BLaER1 treated with 17β-estradiol and CSF1 and Interleukin-3, amounts not matched to agents 10 nM and 100 nM (cell line): Measurements from ENCODE around the gene EYA2.

ENCODE experiments used
- H3K27ac ChIP-seq, 11 experiments: shearing (Covaris generic); formaldehyde crosslinking; 2 replicates each; pipeline ENCODE4 v1.8.1; 2022
- H3K27me3 ChIP-seq, 11 experiments: shearing (Covaris generic); formaldehyde crosslinking; 2 replicates each; pipeline ENCODE4 v1.8.1; 2022
- H3K36me3 ChIP-seq, 11 experiments: shearing (Covaris generic); formaldehyde crosslinking; 2 replicates each; pipeline ENCODE4 v1.8.1; 2022
- H3K4me1 ChIP-seq, 10 experiments: shearing (Covaris generic); formaldehyde crosslinking; 2 replicates each; pipeline ENCODE4 v1.8.1; 2022
- H3K4me2 ChIP-seq, 11 experiments: shearing (Covaris generic); formaldehyde crosslinking; 2 replicates each; pipeline ENCODE4 v1.8.1; 2022
- H3K4me3 ChIP-seq, 10 experiments: shearing (Covaris generic); formaldehyde crosslinking; 2 replicates each; pipeline ENCODE4 v1.8.1; 2022
- H3K9ac ChIP-seq, 11 experiments: shearing (Covaris generic); formaldehyde crosslinking; 2 replicates each; pipeline ENCODE4 v1.8.1; 2022
- H3K9me3 ChIP-seq, 11 experiments: shearing (Covaris generic); formaldehyde crosslinking; replicated peaks in 1 of 11; 2 replicates each; pipeline ENCODE4 v1.8.1; 2022
- H4K20me1 ChIP-seq, 11 experiments: shearing (Covaris generic); formaldehyde crosslinking; 2 replicates each; pipeline ENCODE4 v1.8.1; 2022
- Cebpa-rat ChIP-seq, 11 experiments: shearing (Covaris generic); IDR thresholded peaks; 2 replicates each; pipeline ENCODE4 v1.8.1; 2022

EYA2 gene

GRCh38 chr20:46985250-46985649, 90.6 kb downstream of the EYA2 start:
- no peak overlapping the region for H3K27ac ChIP-seq
- no peak overlapping the region for H3K4me2 ChIP-seq
- peaks cover 0 to 8% (median under 1%) of the 10 kb centered on the region in 10 experiments; a peak in 11 of 20 replicates for H3K4me1 ChIP-seq
- peaks cover 17 to 24% (median 19%) of the 10 kb centered on the region in 11 experiments for H3K9me3 ChIP-seq
- TF ChIP-seq Cebpa-rat (IDR thresholded peaks at IDR 0.05), result no peak
- H3K36me3 ChIP-seq, result no peaks in the 10 kb centered on the region
- H4K20me1 ChIP-seq, result no peaks in the 10 kb centered on the region
- no peaks in the 10 kb centered on the region for H3K27me3 ChIP-seq
- no peak overlapping the region for H3K9ac ChIP-seq
- no peak overlapping the region for H3K4me3 ChIP-seq

DNA sequence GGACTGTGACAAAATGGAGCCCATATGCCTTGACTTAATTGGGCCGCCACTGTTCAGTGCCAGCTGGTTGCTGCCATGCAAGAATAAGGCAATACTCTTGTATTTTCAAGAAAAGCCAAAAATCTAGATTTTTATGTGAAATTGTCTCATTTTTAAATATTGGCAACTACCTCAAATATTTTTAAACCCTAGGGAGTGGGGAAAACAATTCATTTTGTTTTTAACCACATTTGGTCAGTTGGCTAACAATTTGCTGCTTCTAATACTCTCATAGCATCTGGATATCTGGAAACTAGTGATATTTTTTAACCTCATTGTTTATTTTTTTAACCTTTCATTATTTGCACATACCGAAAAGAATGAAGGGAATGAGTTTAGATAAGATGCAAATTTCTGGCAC, 91.0 kb downstream of the EYA2 start:
- Histone ChIP-seq H3K27me3 (no peaks in the 10 kb centered on the region), H3K4me3 (no peak overlapping the region), H3K9ac (no peak overlapping the region), H3K4me1 (peaks cover 0 to 13% (median 0%) of the 10 kb centered on the region in 10 experiments; a peak in 7 of 20 replicates), H3K27ac (no peak overlapping the region), H4K20me1 (no peaks in the 10 kb centered on the region), H3K36me3 (no peaks in the 10 kb centered on the region), H3K9me3 (peaks cover 17 to 24% (median 19%) of the 10 kb centered on the region in 11 experiments), H3K4me2 (no peak overlapping the region)
- no peak for TF ChIP-seq Cebpa-rat (IDR thresholded peaks at IDR 0.05)

GRCh38 chr20:46987001-46987400, 92.4 kb downstream of the EYA2 start:
- H3K9ac ChIP-seq, result no peak overlapping the region
- H3K4me2 ChIP-seq, result no peak overlapping the region
- H3K4me3 ChIP-seq, result no peak overlapping the region
- H3K27ac ChIP-seq, result no peak overlapping the region
- peaks cover 17 to 22% (median 19%) of the 10 kb centered on the region in 11 experiments for H3K9me3 ChIP-seq
- no peaks in the 10 kb centered on the region for H3K27me3 ChIP-seq
- H3K36me3 ChIP-seq, result no peaks in the 10 kb centered on the region
- TF ChIP-seq Cebpa-rat (IDR thresholded peaks at IDR 0.05), result no peak
- H3K4me1 ChIP-seq, result peaks cover 0 to 19% (median 0%) of the 10 kb centered on the region in 10 experiments; a peak in 7 of 20 replicates
- H4K20me1 ChIP-seq, result no peaks in the 10 kb centered on the region

- H3K4me1 ChIP-seq, result peaks cover 7 to 28% (median 9%) of the 10 kb centered on the region in 10 experiments; a peak in 19 of 20 replicates
- no peaks in the 10 kb centered on the region for H3K27me3 ChIP-seq
- peak overlapping the region in 3 of 11 experiments; percentile 55 to 60 (median 59); a peak in 6 of 22 replicates for H3K4me2 ChIP-seq
- H3K4me3 ChIP-seq, result no peak overlapping the region
- peak overlapping the region in 1 of 11 experiments; percentile 5; a peak in 2 of 22 replicates for H3K27ac ChIP-seq
- TF ChIP-seq Cebpa-rat (IDR thresholded peaks at IDR 0.05), result no peak
- no peaks in the 10 kb centered on the region for H3K36me3 ChIP-seq
- no peak overlapping the region for H3K9ac ChIP-seq
- H3K9me3 ChIP-seq, result no peaks in the 10 kb centered on the region
- no peaks in the 10 kb centered on the region for H4K20me1 ChIP-seq
Measured at GRCh38 chr20:46990017-46990595, 95.5 kb downstream of the EYA2 start.

GRCh38 chr20:46990596-46991104, 96.0 kb downstream of the EYA2 start:
- Histone ChIP-seq H3K27ac (peak overlapping the region in 1 of 11 experiments; percentile 5; a peak in 2 of 22 replicates), H4K20me1 (no peaks in the 10 kb centered on the region), H3K36me3 (no peaks in the 10 kb centered on the region), H3K27me3 (no peaks in the 10 kb centered on the region), H3K9me3 (no peaks in the 10 kb centered on the region), H3K4me2 (peak overlapping the region in 3 of 11 experiments; percentile 55 to 60 (median 59); a peak in 6 of 22 replicates), H3K4me1 (peaks cover 7 to 28% (median 13%) of the 10 kb centered on the region in 10 experiments; a peak in 19 of 20 replicates), H3K9ac (no peak overlapping the region), H3K4me3 (no peak overlapping the region)
- TF ChIP-seq Cebpa-rat (IDR thresholded peaks at IDR 0.05), result no peak

GRCh38 chr20:46991168-46991567, 96.5 kb downstream of the EYA2 start:
- no peaks in the 10 kb centered on the region for H4K20me1 ChIP-seq
- TF ChIP-seq Cebpa-rat (IDR thresholded peaks at IDR 0.05), result no peak
- H3K4me1 ChIP-seq, result peaks cover 7 to 28% (median 13%) of the 10 kb centered on the region in 10 experiments; a peak in 19 of 20 replicates
- no peaks in the 10 kb centered on the region for H3K36me3 ChIP-seq
- H3K27me3 ChIP-seq, result no peaks in the 10 kb centered on the region
- peak overlapping the region in 3 of 11 experiments; percentile 55 to 60 (median 59); a peak in 2 of 22 replicates for H3K4me2 ChIP-seq
- H3K9me3 ChIP-seq, result no peaks in the 10 kb centered on the region
- H3K27ac ChIP-seq, result no peak overlapping the region
- no peak overlapping the region for H3K4me3 ChIP-seq
- H3K9ac ChIP-seq, result no peak overlapping the region

GRCh38 chr20:46991880-46992639, 97.4 kb downstream of the EYA2 start:
- Histone ChIP-seq H3K36me3 (no peaks in the 10 kb centered on the region), H3K27ac (no peak overlapping the region), H3K9ac (no peak overlapping the region), H3K4me1 (peaks cover 7 to 28% (median 14%) of the 10 kb centered on the region in 10 experiments), H3K4me2 (no peak overlapping the region), H3K27me3 (no peaks in the 10 kb centered on the region), H3K9me3 (no peaks in the 10 kb centered on the region), H3K4me3 (no peak overlapping the region), H4K20me1 (no peaks in the 10 kb centered on the region)
- no peak for TF ChIP-seq Cebpa-rat (IDR thresholded peaks at IDR 0.05)

- Histone ChIP-seq H3K4me3 (no peak overlapping the region), H3K36me3 (no peaks in the 10 kb centered on the region), H3K4me1 (peaks cover 7 to 28% (median 18%) of the 10 kb centered on the region in 10 experiments), H3K9me3 (no peaks in the 10 kb centered on the region), H3K27ac (no peak overlapping the region), H3K27me3 (no peaks in the 10 kb centered on the region), H3K4me2 (no peak overlapping the region), H4K20me1 (no peaks in the 10 kb centered on the region), H3K9ac (no peak overlapping the region)
- no peak for TF ChIP-seq Cebpa-rat (IDR thresholded peaks at IDR 0.05)
Measured at GRCh38 chr20:46992640-46993035, 98.0 kb downstream of the EYA2 start.

GRCh38 chr20:46993465-46994095, 98.9 kb downstream of the EYA2 start:
- H3K4me3 ChIP-seq, result no peak overlapping the region
- TF ChIP-seq Cebpa-rat (IDR thresholded peaks at IDR 0.05), result no peak
- no peak overlapping the region for H3K27ac ChIP-seq
- peak overlapping the region in 4 of 11 experiments; percentile 39 to 66 (median 50); a peak in 6 of 22 replicates for H3K4me2 ChIP-seq
- H3K27me3 ChIP-seq, result no peaks in the 10 kb centered on the region
- no peaks in the 10 kb centered on the region for H3K9me3 ChIP-seq
- H3K4me1 ChIP-seq, result peaks cover 7 to 33% (median 20%) of the 10 kb centered on the region in 10 experiments
- no peaks in the 10 kb centered on the region for H4K20me1 ChIP-seq
- no peak overlapping the region for H3K9ac ChIP-seq
- H3K36me3 ChIP-seq, result no peaks in the 10 kb centered on the region
